NCI-H1417 treated with DMSO at 0.1 percent for 48 hours (cell line): ENCODE measurements around the gene LYRM7.
"Not testable (repeated sequence)": the region's sequence is repeated elsewhere in the genome, so short reads cannot be mapped to it uniquely, and the experiment has no call there.

Experiments used
- DNase-seq: peaks from one replicate; lab custom pipeline; 2025; lab: John Stamatoyannopoulos, UW

The LYRM7 gene

DNA sequence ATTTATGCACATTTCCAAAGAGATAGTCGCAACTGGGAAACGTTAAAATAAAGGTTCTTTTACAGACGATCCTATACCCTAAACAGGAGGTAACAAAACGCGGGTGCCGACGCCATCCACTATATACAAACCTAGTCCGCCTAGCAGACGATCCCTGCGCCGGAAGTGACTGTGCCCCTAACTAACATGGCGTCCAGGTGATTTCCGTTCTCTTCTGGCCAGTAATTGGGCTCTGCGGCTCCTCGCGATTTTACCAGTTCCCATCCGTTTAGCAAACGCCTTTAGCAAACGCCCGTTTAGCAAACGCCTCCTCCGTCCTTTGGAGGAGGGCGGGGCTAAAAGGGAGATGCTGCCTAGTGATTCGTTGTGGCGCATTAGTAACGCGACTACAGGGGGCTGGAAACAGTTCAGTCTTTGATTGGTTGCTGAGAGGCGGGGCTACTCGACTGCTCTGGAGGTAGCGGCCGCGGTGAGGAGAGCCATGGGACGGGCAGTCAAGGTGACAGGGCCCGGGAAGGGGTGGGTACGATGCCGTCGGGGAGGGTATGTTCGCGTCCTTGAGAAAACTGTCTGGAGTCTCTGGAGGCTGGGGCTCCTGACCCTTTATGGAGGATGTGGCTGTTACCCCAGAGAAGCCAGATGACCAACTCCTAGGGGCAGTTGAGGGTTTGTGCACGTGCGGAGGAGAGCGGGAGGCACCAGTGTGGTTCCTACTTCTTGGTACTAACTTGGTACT is at the start of gene LYRM7:
TSS of gene LYRM7 (plus strand) at position 405 of the 736 bp plus-strand sequence. CDS start at position 482, 77 bp downstream.
- peak; percentile 71 for DNase-seq

DNA sequence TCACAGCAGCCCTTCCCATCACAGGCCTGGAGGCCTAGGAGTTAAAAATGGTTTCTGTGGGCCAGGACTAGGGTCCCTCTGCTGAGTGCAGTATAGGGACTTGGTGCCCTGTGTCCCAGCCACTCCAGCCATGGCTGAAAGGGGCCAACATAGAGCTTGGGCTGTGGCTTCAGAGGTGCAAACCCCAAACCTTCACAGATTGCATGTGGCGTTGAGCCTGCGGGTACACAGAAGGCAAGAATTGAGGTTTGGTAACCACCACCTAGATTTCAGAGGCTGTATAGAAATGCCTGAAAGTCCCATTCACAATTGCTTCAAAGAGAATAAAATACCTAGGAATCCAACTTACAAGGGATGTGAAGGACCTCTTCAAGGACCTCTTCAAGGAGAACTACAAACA is 43.5 kb upstream of the LYRM7 start:
- not testable (repeated sequence) for DNase-seq

DNA sequence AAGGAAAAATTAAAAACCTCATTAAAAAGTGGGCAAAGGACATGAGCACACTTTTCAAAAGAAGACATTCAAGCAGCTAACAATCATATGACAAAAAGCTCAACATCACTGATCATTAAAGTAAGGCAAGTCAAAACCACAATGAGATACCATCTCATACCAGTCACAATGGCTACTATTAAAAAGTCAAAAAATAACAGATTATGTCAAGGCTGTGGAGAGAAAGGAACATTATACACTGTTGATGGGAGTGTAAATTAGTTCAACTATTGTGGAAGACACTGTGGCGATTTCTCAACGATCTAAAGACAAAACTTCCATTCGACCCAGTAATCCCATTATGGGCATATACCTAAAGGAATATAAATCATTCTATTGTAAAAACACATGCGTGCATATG is 41.4 kb upstream of the LYRM7 start:
- no peak for DNase-seq

DNA sequence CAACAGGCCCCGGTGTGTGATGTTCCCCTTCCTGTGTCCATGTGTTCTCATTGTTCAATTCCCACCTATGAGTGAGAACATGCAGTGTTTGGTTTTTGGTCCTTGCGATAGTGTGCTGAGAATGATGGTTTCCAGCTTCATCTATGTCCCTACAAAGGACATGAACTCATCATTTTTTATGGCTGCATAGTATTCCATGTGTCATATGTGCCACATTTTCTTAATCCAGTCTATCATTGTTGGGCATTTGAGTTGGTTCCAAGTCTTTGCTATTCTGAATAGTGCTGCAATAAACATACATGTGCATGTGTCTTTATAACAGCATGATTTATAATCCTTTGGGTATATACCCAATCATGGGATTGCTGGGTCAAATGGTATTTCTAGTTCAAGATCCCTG is 37.7 kb upstream of the LYRM7 start:
- DNase-seq: not testable (repeated sequence)

DNA sequence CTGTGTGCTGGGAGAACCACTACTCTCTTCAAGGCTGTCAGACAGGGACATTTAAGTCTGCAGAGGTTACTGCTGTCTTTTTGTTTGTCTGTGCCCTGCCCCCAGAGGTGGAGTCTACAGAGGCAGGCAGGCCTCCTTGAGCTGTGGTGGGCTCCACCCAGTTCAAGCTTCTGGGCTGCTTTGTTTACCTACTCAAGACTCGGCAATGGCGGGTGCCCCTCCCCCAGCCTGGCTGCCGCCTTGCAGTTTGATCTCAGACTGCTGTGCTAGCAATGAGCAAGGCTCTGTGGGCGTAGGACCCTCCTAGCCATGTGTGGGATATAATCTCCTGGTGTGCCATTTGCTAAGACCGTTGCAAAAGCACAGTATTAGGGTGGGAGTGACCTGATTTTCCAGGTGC is 32.3 kb upstream of the LYRM7 start:
- not testable (repeated sequence) for DNase-seq

DNA sequence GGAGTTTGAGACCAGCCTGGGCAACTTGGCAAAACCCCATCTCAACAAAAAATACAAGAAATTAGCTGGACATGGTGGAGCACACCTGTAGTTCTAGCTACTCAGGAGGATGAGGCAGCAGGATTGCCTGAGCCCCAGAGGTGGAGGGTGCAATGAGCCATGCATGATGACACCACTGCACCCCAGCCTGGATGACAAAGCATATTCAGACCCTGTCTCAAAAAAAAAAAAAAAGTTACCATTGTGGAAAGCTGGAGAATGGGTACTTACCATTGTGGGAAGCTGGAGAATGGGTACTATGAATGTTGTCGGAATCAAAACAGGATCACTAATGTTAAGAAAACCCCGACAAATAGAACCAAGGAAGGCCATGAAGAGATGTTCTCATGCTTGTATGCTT is 31.4 kb upstream of the LYRM7 start:
- DNase-seq: no peak

DNA sequence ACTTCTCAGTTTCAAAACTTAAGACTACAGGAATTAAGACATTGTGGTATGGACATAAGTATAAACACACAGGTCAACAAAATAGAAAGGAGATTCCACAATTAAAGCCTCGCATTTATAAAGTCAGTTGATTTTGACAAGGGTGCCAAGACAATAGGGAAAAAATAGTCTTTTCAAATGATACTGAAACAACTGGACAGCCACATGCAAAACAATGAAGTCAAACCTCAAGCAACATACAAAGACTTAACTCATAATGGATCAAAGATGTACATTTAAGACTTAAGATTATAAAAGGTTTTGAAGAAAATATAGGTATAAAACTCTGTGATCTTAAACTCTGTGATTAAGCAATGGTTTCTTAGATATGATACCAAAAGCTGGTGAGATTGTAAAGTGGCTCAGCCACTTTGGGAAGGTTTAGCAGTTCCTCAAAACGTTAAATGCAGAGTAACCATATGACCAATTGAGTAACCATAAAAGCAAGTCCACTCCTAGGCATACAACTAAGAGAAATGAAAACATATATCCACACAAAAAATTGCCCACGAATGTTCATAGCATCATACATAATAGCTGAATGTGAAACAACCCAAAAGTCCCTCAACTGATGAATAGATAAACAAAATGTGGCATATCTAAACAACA is 27.6 kb upstream of the LYRM7 start:
- no peak for DNase-seq

DNA sequence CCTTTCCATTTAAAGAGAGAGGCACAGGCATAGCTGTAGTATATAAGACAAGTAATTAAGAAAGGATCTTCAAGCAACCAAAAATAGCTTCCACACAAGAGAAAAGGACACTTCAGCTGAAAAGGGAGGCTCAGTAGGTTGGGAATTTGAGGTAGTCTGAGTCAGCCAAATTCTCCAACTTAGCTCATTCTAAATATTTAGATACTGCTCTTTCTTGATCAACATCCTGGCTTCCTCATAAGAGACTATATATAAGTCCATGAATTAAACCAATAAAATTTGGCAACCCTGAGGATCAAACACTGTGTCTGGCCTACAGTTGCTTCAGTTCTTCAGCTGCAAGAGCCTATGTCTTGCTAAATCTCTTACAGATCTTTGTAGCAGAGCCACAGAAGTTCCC is 23.5 kb upstream of the LYRM7 start:
- no peak for DNase-seq

DNA sequence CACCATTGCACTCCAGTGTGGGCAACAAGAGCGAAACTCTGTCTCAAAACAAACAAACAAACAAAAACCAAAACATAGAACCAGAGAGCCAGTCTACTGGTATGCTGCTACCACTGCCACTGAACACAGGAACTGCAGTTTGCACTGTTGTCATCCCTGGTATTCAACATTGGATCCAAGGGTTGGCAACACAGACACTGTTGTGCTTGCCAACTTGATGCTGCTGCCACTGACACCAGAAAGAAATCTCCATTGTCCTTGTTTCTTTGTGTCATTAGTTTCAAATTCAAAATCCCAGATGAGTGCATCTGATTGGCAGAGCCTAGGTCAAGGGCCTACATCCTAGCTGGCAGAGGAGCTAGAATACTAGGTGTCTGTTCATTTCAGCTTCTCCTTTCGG is 21.9 kb upstream of the LYRM7 start:
- DNase-seq: no peak

DNA sequence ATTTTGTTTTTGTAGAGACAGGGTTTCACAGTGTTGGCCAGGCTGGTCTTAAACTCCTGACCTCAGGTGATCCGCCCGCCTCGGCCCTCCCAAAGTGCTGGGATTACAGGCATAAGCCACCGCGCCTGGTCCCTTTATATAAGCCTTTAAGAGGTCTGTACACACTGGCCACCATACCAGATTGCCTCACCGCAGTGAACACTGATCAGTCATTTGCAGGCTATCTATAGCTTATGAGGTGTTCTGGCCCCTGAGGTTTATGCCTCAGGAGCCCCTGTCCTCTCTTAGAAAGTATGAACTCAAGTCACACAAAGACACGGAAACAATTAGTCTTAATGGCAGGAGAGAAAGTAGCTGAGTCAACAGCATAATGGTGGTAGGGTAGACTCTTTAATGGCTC is 20.3 kb upstream of the LYRM7 start:
- no peak for DNase-seq

DNA sequence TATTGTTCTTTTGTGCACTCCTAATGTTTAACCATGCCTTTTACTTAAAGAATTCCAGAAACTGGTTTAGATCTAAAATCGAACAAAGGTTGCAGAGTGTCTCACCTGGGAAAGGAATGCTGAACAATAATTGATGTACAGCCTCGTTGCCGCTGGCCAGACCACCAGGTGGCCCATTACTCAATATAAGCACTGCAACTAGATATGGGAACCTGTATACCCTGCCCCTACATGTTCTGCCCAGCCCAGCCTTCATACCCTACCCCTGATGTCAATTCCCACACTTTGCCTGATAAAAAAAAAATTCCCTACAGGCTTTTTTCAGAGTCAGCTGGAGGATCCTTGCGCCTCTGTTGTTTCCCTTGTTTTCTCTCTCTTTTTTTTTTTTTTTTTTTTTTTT is 19.5 kb upstream of the LYRM7 start:
- DNase-seq: no peak

DNA sequence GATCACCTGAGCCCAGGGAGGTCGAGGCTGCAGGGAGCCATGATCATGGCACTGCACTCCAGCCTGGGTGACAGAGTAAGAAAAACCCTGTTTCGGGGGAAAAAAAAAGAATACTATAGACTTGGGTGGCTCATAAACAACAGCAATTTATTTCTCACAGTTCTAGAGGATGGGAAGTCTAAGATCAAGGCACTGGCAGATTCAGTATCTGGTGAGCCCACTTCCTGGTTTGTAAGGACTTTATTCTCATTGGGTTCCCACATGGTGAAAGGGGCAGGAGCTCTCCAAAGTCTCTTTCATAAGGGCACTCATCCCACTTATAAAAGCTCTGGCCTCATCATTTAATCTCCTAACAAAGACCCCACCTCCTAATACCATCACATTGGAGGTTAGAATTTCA is 14.4 kb upstream of the LYRM7 start:
- no peak for DNase-seq

DNA sequence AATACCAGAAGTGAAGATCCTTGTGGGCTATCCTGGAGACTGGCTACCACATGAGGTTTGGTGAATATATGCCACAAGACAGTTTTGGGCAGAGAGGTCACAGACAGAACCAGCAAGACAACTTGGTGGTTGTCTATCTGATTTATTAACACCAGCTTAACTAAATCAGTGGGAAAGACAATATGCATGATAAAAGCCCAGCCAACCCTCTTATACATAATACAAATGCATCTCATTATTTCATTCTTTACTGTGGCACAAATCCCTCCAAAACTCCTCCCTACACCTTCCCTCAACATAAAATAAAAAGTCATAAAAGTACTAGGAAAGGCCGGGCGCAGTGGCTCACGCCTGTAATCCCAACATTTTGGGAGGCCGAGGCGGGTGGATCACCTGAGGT is 13.8 kb upstream of the LYRM7 start:
- no peak for DNase-seq

DNA sequence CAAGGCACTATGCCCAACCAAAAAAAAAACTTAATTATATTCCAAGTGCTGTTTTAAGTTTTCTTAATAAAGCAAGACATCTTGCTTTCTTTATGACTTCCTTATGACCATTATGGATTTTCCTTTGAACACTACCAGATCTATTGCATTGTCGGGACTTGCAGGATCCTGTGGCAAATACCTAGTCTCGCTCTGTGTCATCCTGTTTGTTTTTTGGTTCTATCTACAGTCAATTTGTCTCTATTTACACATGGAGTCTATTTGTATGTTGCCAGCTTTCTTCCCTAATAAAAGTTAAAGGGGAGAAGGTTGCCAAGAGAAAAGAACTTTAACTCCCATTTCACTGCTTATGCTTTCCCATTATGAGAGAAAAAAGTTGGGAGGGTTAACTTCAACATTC is 10.6 kb upstream of the LYRM7 start:
- DNase-seq: no peak

DNA sequence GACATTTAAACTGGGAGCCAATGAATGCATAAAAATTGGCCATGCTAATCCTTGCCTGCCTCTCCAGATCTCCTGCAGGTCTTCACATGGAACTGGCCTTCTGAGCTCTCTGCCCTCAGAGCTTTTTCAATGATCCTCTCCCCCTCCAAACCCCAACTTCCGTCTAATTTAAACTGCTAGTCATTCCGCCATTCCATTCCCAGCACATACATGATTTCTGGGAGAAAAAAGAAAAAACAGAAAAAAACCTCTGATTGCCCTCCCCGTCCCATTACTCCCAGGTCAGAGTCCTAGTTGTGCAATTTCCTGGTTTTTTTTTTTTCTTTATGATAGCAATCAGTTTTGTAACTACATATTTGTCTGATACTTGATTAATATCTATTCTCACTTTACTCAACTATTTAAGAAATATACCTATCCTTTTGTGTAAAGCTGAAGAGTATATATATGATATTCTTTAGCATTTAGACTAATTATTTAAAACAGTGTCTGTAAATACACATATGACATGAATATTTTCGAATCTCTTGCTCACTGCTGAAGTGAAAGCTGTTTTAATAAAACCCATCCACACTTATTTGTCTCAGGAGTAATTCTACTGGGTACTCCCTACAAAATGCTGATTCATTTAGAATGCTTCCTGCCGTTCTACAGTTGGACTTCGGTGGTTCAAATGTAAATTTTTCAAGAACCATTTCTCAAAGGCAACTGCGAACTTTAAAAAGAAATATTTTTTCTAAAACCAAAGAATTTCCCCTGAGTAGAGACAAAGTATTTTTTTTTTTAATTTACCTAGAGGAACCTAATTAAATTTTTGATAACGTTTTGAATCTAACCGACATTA is 7.2 kb upstream of the LYRM7 start:
- no peak for DNase-seq

DNA sequence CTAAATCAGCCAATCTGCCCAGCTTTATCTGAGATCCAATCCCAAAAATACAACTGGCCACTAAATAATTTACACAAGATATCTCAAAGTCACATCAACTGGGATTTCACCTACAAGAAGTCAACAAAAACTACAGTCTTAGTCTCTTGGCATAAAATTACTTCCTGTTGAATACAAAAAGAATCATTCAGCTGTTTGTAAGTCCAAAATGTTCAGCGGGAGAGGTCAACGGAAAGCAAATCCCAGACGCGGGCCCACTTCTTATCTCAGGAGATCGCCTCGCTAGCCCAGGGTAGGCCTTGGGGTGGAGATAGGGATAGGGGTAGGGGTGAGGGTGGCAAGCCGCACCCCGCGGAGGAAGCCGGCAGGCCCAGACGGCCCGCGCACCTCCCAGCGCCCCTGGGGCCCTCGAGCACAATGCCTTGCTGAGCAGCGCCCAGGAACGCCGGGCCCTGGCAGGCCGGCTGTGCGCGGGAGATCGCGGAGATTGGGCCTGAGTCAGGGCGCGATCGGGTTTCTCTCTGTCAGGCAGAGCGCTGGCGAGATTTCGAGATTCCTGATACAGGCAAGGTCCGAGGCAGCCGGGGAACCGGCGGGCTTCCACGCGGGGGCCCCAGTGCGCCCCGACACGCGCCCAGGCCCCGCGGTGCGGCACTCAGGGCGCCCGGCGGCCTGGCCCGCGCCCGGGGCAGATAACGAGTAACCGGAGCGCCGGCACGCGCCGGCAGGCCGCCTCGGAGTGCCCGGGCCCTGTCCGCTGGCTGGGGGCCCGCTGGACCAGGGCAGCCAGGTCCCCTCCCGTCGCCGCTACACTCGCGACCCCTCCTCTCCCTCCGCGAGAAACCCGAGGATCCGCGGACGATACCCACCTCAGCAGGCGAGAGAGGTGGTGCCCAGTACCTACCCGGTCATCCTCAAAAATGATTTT is 6.3 kb upstream of the LYRM7 start:
- no peak for DNase-seq

DNA sequence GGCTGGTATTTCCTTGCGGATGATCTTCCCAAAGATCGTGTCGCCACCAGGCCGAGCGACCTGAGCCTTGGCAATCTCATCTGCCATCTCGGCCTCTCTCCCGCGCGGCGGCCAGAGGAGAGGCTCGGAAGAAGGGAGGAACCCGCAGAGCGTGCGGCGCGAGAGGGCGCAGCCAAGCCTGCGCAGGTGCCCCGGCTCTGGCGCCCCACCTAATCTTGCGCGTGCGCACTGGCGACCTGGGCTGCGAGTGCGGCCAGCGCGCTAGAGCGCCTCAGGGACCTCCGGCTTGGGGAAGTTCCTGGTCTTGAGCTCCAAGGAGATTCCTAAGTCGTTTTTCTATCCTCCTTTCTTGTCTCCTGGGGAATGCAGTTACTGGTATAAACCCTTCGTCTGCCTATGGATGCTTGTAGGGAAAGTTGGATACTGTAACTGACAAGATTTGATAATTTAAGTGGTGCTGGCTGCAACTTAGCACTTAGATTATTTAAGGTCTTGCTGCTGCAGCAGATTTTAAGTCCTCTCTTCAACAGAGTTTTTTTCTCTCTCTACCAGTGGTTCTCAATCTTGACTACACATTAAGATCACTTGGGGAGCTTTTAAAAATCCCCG is 5.5 kb upstream of the LYRM7 start, which contains the start of gene HINT1:
TSS of gene HINT1 (minus strand) at position 138 of the 609 bp plus-strand sequence. CDS start at position 87, 51 bp downstream.
- DNase-seq: peak; percentile 51

DNA sequence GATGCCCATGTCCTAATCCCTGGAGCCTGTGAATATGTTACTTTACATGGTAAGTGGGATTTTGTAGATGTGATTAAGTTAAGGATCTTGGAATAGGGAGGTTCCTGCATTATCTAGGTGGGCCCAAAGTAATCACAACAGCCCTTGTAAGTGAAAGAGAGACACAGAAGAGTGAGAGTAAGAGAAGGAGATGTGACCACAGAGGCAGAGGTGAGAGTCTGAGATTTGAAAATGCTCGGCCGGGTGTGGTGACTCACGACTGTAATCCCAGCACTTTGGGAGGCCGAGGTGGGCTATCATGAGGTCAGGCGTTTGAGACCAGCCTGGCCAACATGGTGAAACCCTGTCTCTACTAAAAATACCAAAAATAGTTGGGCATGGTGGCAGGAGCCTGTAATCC is 3.1 kb upstream of the LYRM7 start:
- no peak for DNase-seq

DNA sequence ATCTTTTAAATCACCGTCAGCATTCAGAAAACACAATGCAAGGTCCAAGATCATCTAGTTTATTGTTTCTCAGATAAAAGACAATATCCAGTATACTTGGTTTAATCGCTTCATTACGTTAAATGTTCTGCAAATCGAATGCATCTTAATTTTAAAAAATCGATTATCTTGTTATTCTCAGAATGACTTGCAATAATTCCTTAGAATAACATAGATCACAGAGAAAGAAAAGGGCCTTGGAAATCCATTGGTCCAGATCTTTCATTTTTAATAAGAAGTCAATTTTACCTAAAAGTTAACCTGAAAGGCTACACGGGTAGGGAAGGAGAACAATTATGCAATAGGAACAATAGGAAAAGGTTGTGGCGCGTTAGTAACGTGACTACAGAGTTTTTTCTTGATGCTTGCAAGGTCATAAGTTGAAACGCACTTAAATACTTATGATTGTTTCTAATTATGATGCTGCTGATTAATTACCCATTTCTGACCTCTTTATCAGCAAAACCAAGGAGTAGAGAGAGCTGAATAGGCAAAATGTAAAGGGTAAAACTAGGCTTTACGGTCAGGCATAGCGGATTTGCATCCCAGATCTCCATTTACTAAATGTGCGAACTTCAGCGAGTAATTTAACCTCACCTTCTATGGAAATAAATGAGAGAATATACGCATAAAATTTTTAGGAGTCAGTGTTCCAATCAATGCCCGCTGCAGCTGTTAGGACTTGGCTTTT is 769 bp upstream of the LYRM7 start:
- no peak for DNase-seq

DNA sequence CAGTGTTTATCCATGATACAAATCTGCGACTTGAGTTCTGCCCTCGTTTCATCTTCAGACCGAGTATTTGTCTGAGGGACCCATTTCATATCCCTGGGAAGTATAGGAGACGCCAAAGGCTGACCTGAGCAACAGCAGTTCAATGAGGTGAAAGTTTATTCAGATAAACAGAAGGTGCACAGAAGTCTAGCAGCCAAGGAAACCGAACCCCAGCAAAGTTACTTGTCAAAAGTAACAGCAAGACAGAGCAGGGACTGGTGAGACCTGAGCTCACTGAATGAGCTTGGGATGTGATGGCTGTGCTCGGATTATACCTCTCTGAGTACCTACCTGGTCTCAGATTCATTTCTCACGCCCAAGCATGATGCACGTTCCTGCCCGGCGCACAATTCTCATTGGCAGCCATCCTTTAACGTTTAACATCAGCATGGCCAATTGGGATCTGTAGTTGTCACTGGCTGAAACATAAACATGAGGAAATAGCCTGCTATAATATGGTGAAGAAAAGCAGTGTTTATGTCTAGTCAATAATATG is 599 bp downstream of the LYRM7 start:
- DNase-seq: no peak
